Measurements from ENCODE around the gene GALNT7.

GRCh38 chr4:173262375-173262774 lies 93.8 kb downstream of the GALNT7 start:
- TF ChIP-seq CTCF (IDR thresholded peaks at IDR 0.05; ENCODE audit: low read depth, low read length) (no peak), POLR2A (IDR thresholded peaks at IDR 0.05; ENCODE audit: extremely low read depth, insufficient read length) (no peak)
